ENCODE results near the gene CADM4.
A peak's percentile ranks its signal among the peaks of the same experiment; 100 is the strongest.
"Not testable (repeated sequence)": the region's sequence is repeated elsewhere in the genome, so short reads cannot be mapped to it uniquely, and the experiment has no call there.

The CADM4 gene

GRCh38 chr19:43639519-43640423 lies at the start of gene CADM4:
Gene CADM4, minus strand, starts transcription at chr19:43639850. Its CDS starts 60 bp downstream, at chr19:43639790.
- DNase-seq = peak; percentile 41

- no peak for DNase-seq
Measured at GRCh38 chr19:43688059-43688701, 48.5 kb upstream of the CADM4 start.

- DNase-seq = no peak
Measured at GRCh38 chr19:43687660-43687997, 48.0 kb upstream of the CADM4 start.

- no peak for DNase-seq
Measured at GRCh38 chr19:43684326-43684725, 44.7 kb upstream of the CADM4 start.

- DNase-seq = no peak
Measured at GRCh38 chr19:43683905-43684304, 44.3 kb upstream of the CADM4 start.

- DNase-seq = no peak
Measured at GRCh38 chr19:43682824-43683661, 43.4 kb upstream of the CADM4 start.

GRCh38 chr19:43682269-43682668 lies 42.6 kb upstream of the CADM4 start:
- DNase-seq = not testable (repeated sequence)

- no peak for DNase-seq
Measured at GRCh38 chr19:43681821-43682220, 42.2 kb upstream of the CADM4 start.

GRCh38 chr19:43678512-43679261 lies 39.0 kb upstream of the CADM4 start:
- DNase-seq = no peak

- DNase-seq = no peak
Measured at GRCh38 chr19:43675906-43676305, 36.3 kb upstream of the CADM4 start.

- no peak for DNase-seq
Measured at GRCh38 chr19:43675269-43675879, 35.7 kb upstream of the CADM4 start.

GRCh38 chr19:43674596-43674995 lies 34.9 kb upstream of the CADM4 start:
- no peak for DNase-seq

- DNase-seq = no peak
Measured at GRCh38 chr19:43674183-43674582, 34.5 kb upstream of the CADM4 start.

GRCh38 chr19:43673637-43674036 lies 34.0 kb upstream of the CADM4 start:
- no peak for DNase-seq

- DNase-seq = no peak
Measured at GRCh38 chr19:43672061-43672679, 32.5 kb upstream of the CADM4 start.

- DNase-seq = peak; percentile 99
Measured at GRCh38 chr19:43668406-43669109, 28.9 kb upstream of the CADM4 start.

GRCh38 chr19:43667876-43668405 lies 28.3 kb upstream of the CADM4 start:
- DNase-seq = no peak

- DNase-seq = no peak
Measured at GRCh38 chr19:43667126-43667875, 27.7 kb upstream of the CADM4 start.

GRCh38 chr19:43664018-43664417 lies 24.4 kb upstream of the CADM4 start:
- DNase-seq = no peak

- no peak for DNase-seq
Measured at GRCh38 chr19:43662487-43662886, 22.8 kb upstream of the CADM4 start.
